H9 (cell line): Measurements from ENCODE around the gene GOLGA3. TPM values are rescaled to one million over a fixed set of nuclear protein-coding genes. Genes with fewer than 3 reads are reported as not detected.

Source experiments
- DNase-seq: peaks from one replicate; pipeline ENCODE4 v3.0.0-alpha.2; 2017
- H2AFZ ChIP-seq: one replicate; pipeline ENCODE4 v1.6.1; 2013; ENCODE audit warnings: mild to moderate bottlenecking, low read length, control low read depth, moderate library complexity
- H2AK5ac ChIP-seq: 2 replicates; pipeline ENCODE4 v1.6.1; 2013; ENCODE audit warnings: low read length, control low read depth, mixed read lengths; ENCODE audit not compliant: insufficient read length
- H2BK120ac ChIP-seq: one replicate; pipeline ENCODE4 v1.6.1; 2013; ENCODE audit warnings: low read depth, mild to moderate bottlenecking, low read length, control low read depth, inconsistent platforms; ENCODE audit not compliant: poor library complexity, severe bottlenecking
- H2BK12ac ChIP-seq: 2 replicates; pipeline ENCODE4 v1.6.1; 2013; ENCODE audit warnings: low read length, control low read depth, mixed read lengths, low read depth; ENCODE audit not compliant: insufficient read length
- H2BK15ac ChIP-seq: 2 replicates; pipeline ENCODE4 v1.6.1; 2013; ENCODE audit warnings: low read depth, low read length, control low read depth
- H2BK20ac ChIP-seq: one replicate; pipeline ENCODE4 v1.6.1; 2013; ENCODE audit warnings: low read depth, mild to moderate bottlenecking, low read length, control low read depth, inconsistent platforms; ENCODE audit not compliant: poor library complexity, severe bottlenecking
- H2BK5ac ChIP-seq: 2 replicates; pipeline ENCODE4 v1.6.1; 2013; ENCODE audit warnings: low read length, control low read depth, mixed read lengths; ENCODE audit not compliant: insufficient read length
- H3K14ac ChIP-seq: 2 replicates; pipeline ENCODE4 v1.6.1; 2013; ENCODE audit warnings: low read length, control low read depth; ENCODE audit not compliant: insufficient read depth
- H3K18ac ChIP-seq: 2 replicates; pipeline ENCODE4 v1.6.1; 2013; ENCODE audit warnings: low read depth, mild to moderate bottlenecking, mixed read lengths, low read length, control low read depth; ENCODE audit not compliant: insufficient read length
- H3K23ac ChIP-seq: 2 replicates; pipeline ENCODE4 v1.6.1; 2013; ENCODE audit warnings: low read length, control low read depth, mixed read lengths, low read depth; ENCODE audit not compliant: insufficient read length
- H3K23me2 ChIP-seq: 2 replicates; pipeline ENCODE4 v1.6.1; 2013; ENCODE audit warnings: low read depth, mild to moderate bottlenecking, mixed read lengths, low read length, control low read depth; ENCODE audit not compliant: insufficient read length, poor library complexity, severe bottlenecking
- H3K27ac ChIP-seq: 2 replicates; pipeline ENCODE4 v1.5.1; 2013; ENCODE audit warnings: low read length, control low read depth, mixed read lengths, low read depth; ENCODE audit not compliant: insufficient read length
- H3K27me3 ChIP-seq: 2 replicates; pipeline ENCODE4 v1.6.1; 2013; ENCODE audit warnings: low read length, control low read depth, inconsistent platforms; ENCODE audit not compliant: insufficient read depth
- H3K4ac ChIP-seq: 2 replicates; pipeline ENCODE4 v1.6.1; 2013; ENCODE audit warnings: low read depth, mild to moderate bottlenecking, control low read depth, inconsistent platforms, low read length, moderate library complexity
- H3K4me1 ChIP-seq: 2 replicates; pipeline ENCODE4 v1.6.1; 2013; ENCODE audit warnings: low read length, control low read depth, inconsistent platforms; ENCODE audit not compliant: insufficient read depth
- H3K4me2 ChIP-seq: 2 replicates; pipeline ENCODE4 v1.6.1; 2013; ENCODE audit warnings: low read length, control low read depth, mixed read lengths; ENCODE audit not compliant: insufficient read length, insufficient read depth
- H3K56ac ChIP-seq: 2 replicates; pipeline ENCODE4 v1.6.1; 2013; ENCODE audit warnings: low read depth, mild to moderate bottlenecking, mixed read lengths, low read length, control low read depth; ENCODE audit not compliant: insufficient read length
- H3K79me1 ChIP-seq: 2 replicates; pipeline ENCODE4 v1.6.1; 2013; ENCODE audit warnings: low read depth, mild to moderate bottlenecking, moderate library complexity, low read length, control low read depth, inconsistent platforms; ENCODE audit not compliant: insufficient read depth, poor library complexity, severe bottlenecking
- H3K79me2 ChIP-seq: 2 replicates; pipeline ENCODE4 v1.6.1; 2013; ENCODE audit warnings: low read length, control low read depth, inconsistent platforms; ENCODE audit not compliant: insufficient read depth
- H3K9ac ChIP-seq: 2 replicates; pipeline ENCODE4 v1.6.1; 2013; ENCODE audit warnings: low read length, control low read depth, mixed read lengths; ENCODE audit not compliant: insufficient read length; ENCODE audit errors: extremely low read depth
- H3K9me3 ChIP-seq: one replicate; pipeline ENCODE4 v1.6.1; 2013; ENCODE audit warnings: low read depth, low read length, inconsistent platforms; ENCODE audit not compliant: control insufficient read depth
- H3T11ph ChIP-seq: one replicate; pipeline ENCODE4 v1.6.1; 2013; ENCODE audit warnings: mild to moderate bottlenecking, low read length, control low read depth, inconsistent platforms
- H4K20me1 ChIP-seq: one replicate; pipeline ENCODE4 v1.6.1; 2013; ENCODE audit not compliant: control insufficient read depth, insufficient read length, insufficient read depth
- H4K5ac ChIP-seq: 2 replicates; pipeline ENCODE4 v1.6.1; 2013; ENCODE audit warnings: low read depth, mild to moderate bottlenecking, mixed read lengths, low read length, control low read depth; ENCODE audit not compliant: insufficient read length
- H4K8ac ChIP-seq: replicated peaks from 2 replicates; pipeline ENCODE4 v1.6.1; 2013; ENCODE audit warnings: low read length, control low read depth, mixed read lengths, low read depth; ENCODE audit not compliant: insufficient read length
- H4K91ac ChIP-seq: 2 replicates; pipeline ENCODE4 v1.6.1; 2013; ENCODE audit warnings: low read depth, mild to moderate bottlenecking, moderate library complexity, mixed read lengths, low read length, control low read depth; ENCODE audit not compliant: insufficient read length
- H3K27ac Mint-ChIP-seq, 3 experiments: 2 replicates in 2 of 3; 3 replicates in 1 of 3; pipeline ENCODE4 v1.8.0; 2020 to 2021; ENCODE audit warnings: mixed read lengths in 3 of 3, mild to moderate bottlenecking in 1 of 3, moderate library complexity in 1 of 3
- H3K27me3 Mint-ChIP-seq: 2 replicates; pipeline ENCODE4 v1.8.0; 2021; ENCODE audit warnings: low read depth, mild to moderate bottlenecking, moderate library complexity, mixed read lengths
- H3K36me3 Mint-ChIP-seq, 3 experiments: 2 replicates in 2 of 3; 3 replicates in 1 of 3; pipeline ENCODE4 v1.8.0; 2020 to 2021; ENCODE audit warnings: low read depth in 3 of 3, mixed read lengths in 3 of 3; ENCODE audit not compliant: insufficient read depth in 1 of 3
- H3K4me1 Mint-ChIP-seq, 2 experiments: 2 replicates each; pipeline ENCODE4 v1.8.0; 2020; ENCODE audit warnings: mixed read lengths in 2 of 2
- H3K4me3 Mint-ChIP-seq, 2 experiments: 2 replicates in 1 of 2; 3 replicates in 1 of 2; pipeline ENCODE4 v1.8.0; 2020 to 2021; ENCODE audit warnings: mild to moderate bottlenecking in 2 of 2, mixed read lengths in 2 of 2, moderate library complexity in 1 of 2
- H3K9me3 Mint-ChIP-seq, 2 experiments: 2 replicates in 1 of 2; 3 replicates in 1 of 2; pipeline ENCODE4 v1.8.0; 2020; ENCODE audit warnings: mild to moderate bottlenecking in 2 of 2, mixed read lengths in 2 of 2, moderate library complexity in 1 of 2
- CTCF ChIP-seq: fragments of 200-600 bp; sonication (generic); conservative IDR thresholded peaks from 3 replicates; pipeline ENCODE4 v1.8.0; 2021; ENCODE audit warnings: antibody characterized with exemption, mild to moderate bottlenecking
- WGBS: extraction: QIAGEN DNeasy Blood & Tissue Kit; methylation state at CpG from one replicate; pipeline ENCODE4 v1.1.7; 2013; ENCODE audit warnings: missing lambda C conversion rate, low lambda C conversion rate, mixed read lengths; ENCODE audit not compliant: insufficient read length; ENCODE audit errors: extremely low coverage; 5-methylcytosine and 5-hydroxymethylcytosine counted together
- total RNA-seq: library from RNA; stranded (reverse); gene quantifications from 2 replicates; pipeline ENCODE4 v1.2.1, GENCODE V29; 2021

GOLGA3 gene
- total RNA-seq, 1 experiment from 2014 or later: 40.1 TPM

DNA sequence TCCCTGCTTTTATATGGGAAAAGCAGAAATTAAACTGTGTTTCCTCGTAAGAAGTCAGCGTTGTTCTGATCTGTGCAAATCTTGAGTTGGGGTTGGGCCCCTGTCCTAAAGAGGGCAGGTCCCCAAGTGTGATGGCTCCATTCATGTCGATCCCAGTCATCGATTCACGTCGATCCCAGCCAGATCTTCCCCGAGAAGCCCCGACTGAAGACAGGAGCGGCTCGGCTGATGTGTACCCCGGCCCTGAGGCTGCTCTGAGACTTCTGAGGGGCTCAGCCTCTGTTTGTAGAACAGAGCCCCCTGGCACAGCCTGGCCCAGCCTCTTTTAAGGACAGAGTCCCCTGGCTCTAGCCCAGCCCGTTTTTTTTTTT lies 108.7 kb downstream of the GOLGA3 start:
- no peak for TF ChIP-seq CTCF
- no peaks in the 10 kb centered on the region for H3K9me3 ChIP-seq
- H3K23ac ChIP-seq: no peak overlapping the region
- Mint-ChIP-seq H3K36me3 (peaks cover 33 to 85% (median 66%) of the 10 kb centered on the region in 3 experiments; a peak in 6 of 7 replicates), H3K9me3 (no peaks in the 10 kb centered on the region), H3K4me1 (no peaks in the 10 kb centered on the region), H3K4me3 (no peak overlapping the region), H3K27ac (peak overlapping the region in 1 of 3 experiments; percentile 61; a peak in 1 of 7 replicates), H3K27me3 (no peaks in the 10 kb centered on the region; the same call in 1 of the 2 replicates)
- WGBS: no CpG with 5 or more reads among the region's 12 CpGs
- H3K23me2 ChIP-seq: no peaks in the 10 kb centered on the region
- H3K4ac ChIP-seq: no peak overlapping the region
- no peak overlapping the region for H3K18ac ChIP-seq
- no peak overlapping the region for H2BK15ac ChIP-seq
- no peak overlapping the region for H2BK5ac ChIP-seq
- no peak overlapping the region for H3K27ac ChIP-seq
- H4K8ac ChIP-seq: no peak overlapping the region
- no peak overlapping the region for H3K56ac ChIP-seq
- H3K4me2 ChIP-seq: no peak overlapping the region
- H2BK12ac ChIP-seq: no peak overlapping the region
- H3K79me1 ChIP-seq: no peaks in the 10 kb centered on the region
- H4K91ac ChIP-seq: no peak overlapping the region
- H2AFZ ChIP-seq: no peak overlapping the region
- H4K5ac ChIP-seq: no peak overlapping the region
- no peak overlapping the region for H2BK120ac ChIP-seq
- no peak for DNase-seq
- no peaks in the 10 kb centered on the region for H3K79me2 ChIP-seq
- H3T11ph ChIP-seq: no peak overlapping the region
- no peak overlapping the region for H3K14ac ChIP-seq
- no peak overlapping the region for H3K9ac ChIP-seq
- no peaks in the 10 kb centered on the region for H4K20me1 ChIP-seq
- no peak overlapping the region for H2BK20ac ChIP-seq
- no peak overlapping the region for H2AK5ac ChIP-seq
- no peaks in the 10 kb centered on the region for H3K27me3 ChIP-seq
- H3K4me1 ChIP-seq: no peaks in the 10 kb centered on the region
